AG10803 (cell line): ENCODE results near the gene MEIS3.

Experiments used
- DNase-seq: peaks from one replicate; pipeline ENCODE4 v3.0.0; 2010; ENCODE audit warnings: low read depth
- H3K4me3 ChIP-seq: 2 replicates; pipeline ENCODE4 v1.5.1; 2011; ENCODE audit warnings: mild to moderate bottlenecking, low read length, control low read depth
- CTCF ChIP-seq: conservative IDR thresholded peaks from 2 replicates; pipeline ENCODE4 v1.5.1; 2011; ENCODE audit warnings: mild to moderate bottlenecking, low read length, control low read depth, inconsistent platforms

The MEIS3 gene

GRCh38 chr19:47380559-47380958 lies 38.8 kb downstream of the MEIS3 start:
- H3K4me3 ChIP-seq, result no peak overlapping the region
- DNase-seq, result no peak
- no peak for TF ChIP-seq CTCF

GRCh38 chr19:47379381-47379938 lies 39.9 kb downstream of the MEIS3 start:
- H3K4me3 ChIP-seq, result no peak overlapping the region
- TF ChIP-seq CTCF, result no peak
- DNase-seq, result no peak

DNA sequence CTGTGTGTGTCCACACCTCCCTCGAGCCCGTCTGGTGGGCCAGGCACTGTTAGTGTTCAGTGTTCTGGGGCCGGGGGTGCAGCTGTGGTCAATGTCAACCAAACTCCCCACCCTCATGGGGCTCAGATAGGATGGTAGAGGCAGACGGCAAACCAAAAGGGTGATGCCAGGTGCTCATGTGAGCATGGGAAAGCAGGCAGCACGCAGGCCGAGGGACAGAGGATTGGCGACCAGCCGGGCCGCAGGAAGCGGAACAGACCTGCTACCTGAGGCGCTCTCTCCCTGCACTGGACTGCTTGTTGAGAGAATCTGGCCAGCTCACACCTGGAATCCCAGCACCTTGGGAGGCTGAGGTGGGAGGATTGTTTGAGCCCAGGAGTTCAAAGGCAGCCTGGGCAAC lies 41.1 kb downstream of the MEIS3 start:
- TF ChIP-seq CTCF, result no peak
- H3K4me3 ChIP-seq, result no peak overlapping the region
- no peak for DNase-seq

- DNase-seq, result no peak
- H3K4me3 ChIP-seq, result no peak overlapping the region
- TF ChIP-seq CTCF, result no peak
These were observed 41.5 kb downstream of the MEIS3 start for GRCh38 chr19:47377801-47378200.

- TF ChIP-seq CTCF, result no peak
- H3K4me3 ChIP-seq, result no peak overlapping the region
- DNase-seq, result no peak
These were observed 42.1 kb downstream of the MEIS3 start for GRCh38 chr19:47377208-47377701.

GRCh38 chr19:47376589-47377144 lies 42.7 kb downstream of the MEIS3 start:
- no peak overlapping the region for H3K4me3 ChIP-seq
- DNase-seq, result no peak
- no peak for TF ChIP-seq CTCF

DNA sequence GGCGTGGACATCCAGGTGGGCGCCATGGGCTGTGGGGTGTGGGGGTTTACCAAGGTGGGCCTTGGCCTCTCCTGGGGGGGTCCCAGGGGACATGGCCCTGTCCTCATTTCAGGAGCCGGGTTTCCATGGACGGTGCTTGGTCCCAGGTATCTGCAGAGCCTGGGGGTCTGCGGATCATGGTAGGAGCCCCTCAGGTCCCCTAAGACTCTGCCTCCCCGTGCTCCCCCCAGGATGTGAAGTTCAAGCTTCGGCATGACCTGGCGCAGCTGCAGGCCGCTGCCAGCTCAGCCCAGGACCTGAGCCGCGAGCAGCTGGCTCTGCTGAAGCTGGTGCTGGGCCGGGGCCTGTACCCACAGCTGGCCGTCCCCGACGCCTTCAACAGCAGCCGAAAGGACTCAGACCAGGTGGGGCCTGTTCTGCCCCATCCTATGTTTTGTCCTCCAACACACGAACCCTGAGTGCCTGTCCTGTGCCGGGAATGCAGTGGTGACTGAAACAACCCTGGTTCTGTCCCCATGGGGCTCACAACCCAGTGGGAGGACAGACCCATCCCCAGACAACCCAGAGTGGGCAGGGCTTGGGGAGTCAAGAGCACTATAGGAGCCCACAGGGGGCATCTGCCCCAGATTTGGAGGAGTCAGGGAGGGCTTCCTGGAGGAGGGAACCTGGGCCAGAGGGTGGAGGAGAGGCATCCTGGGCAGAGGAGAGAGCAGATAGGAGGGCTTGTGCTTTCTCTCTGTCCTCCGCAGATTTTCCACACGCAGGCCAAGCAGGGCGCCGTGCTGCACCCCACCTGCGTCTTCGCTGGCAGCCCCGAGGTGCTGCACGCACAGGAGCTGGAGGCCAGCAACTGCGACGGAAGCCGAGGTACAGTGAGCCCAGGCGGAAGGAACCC lies 43.4 kb downstream of the MEIS3 start:
- TF ChIP-seq CTCF, result no peak
- H3K4me3 ChIP-seq, result no peak overlapping the region
- DNase-seq, result no peak
